ENCODE measurements around the gene PRKCH.

PRKCH gene

GRCh38 chr14:61338457-61338856, 17.1 kb downstream of the PRKCH start:
- no peak for DNase-seq (ENCODE audit: low read depth)

- DNase-seq (ENCODE audit: low read depth): no peak
These were observed 20.2 kb downstream of the PRKCH start for GRCh38 chr14:61341275-61342206.

GRCh38 chr14:61342486-61342885, 21.1 kb downstream of the PRKCH start:
- DNase-seq (ENCODE audit: low read depth): peak; percentile 71

- no peak for DNase-seq (ENCODE audit: low read depth)
These were observed 21.6 kb downstream of the PRKCH start for GRCh38 chr14:61342932-61343331.

GRCh38 chr14:61343471-61343870, 22.1 kb downstream of the PRKCH start:
- DNase-seq (ENCODE audit: low read depth): no peak

- DNase-seq (ENCODE audit: low read depth): no peak
These were observed 22.6 kb downstream of the PRKCH start for GRCh38 chr14:61343991-61344405.

GRCh38 chr14:61344437-61345150, 23.2 kb downstream of the PRKCH start:
- no peak for DNase-seq (ENCODE audit: low read depth)

GRCh38 chr14:61345151-61345482, 23.7 kb downstream of the PRKCH start:
- no peak for DNase-seq (ENCODE audit: low read depth)

- DNase-seq (ENCODE audit: low read depth): no peak
These were observed 24.8 kb downstream of the PRKCH start for GRCh38 chr14:61346221-61346620.

GRCh38 chr14:61346793-61347192, 25.4 kb downstream of the PRKCH start:
- DNase-seq (ENCODE audit: low read depth): no peak

GRCh38 chr14:61347826-61348443, 26.6 kb downstream of the PRKCH start:
- no peak for DNase-seq (ENCODE audit: low read depth)

GRCh38 chr14:61350427-61351270, 29.3 kb downstream of the PRKCH start:
- no peak for DNase-seq (ENCODE audit: low read depth)

- no peak for DNase-seq (ENCODE audit: low read depth)
These were observed 30.1 kb downstream of the PRKCH start for GRCh38 chr14:61351477-61351876.

GRCh38 chr14:61355892-61356325, 34.5 kb downstream of the PRKCH start:
- DNase-seq (ENCODE audit: low read depth): no peak

GRCh38 chr14:61357123-61357522, 35.7 kb downstream of the PRKCH start:
- DNase-seq (ENCODE audit: low read depth): no peak

- DNase-seq (ENCODE audit: low read depth): no peak
These were observed 37.3 kb downstream of the PRKCH start for GRCh38 chr14:61358554-61359226.

- DNase-seq (ENCODE audit: low read depth): no peak
These were observed 39.6 kb downstream of the PRKCH start for GRCh38 chr14:61360796-61361525.

GRCh38 chr14:61362072-61362750, 40.8 kb downstream of the PRKCH start:
- no peak for DNase-seq (ENCODE audit: low read depth)

- DNase-seq (ENCODE audit: low read depth): no peak
These were observed 42.9 kb downstream of the PRKCH start for GRCh38 chr14:61364243-61364642.

- no peak for DNase-seq (ENCODE audit: low read depth)
These were observed 44.4 kb downstream of the PRKCH start for GRCh38 chr14:61365667-61366212.

Measured in activated T-cell treated with anti-CD3 and anti-CD28 coated beads for 48 hours (primary cell).